Osteoblast (primary cell): ENCODE measurements around the gene NEURL1B. TPM values are rescaled to one million over a fixed set of nuclear protein-coding genes. Genes with fewer than 3 reads are reported as not detected.

Source experiments
- DNase-seq: peaks from one replicate; pipeline ENCODE4 v3.0.0; 2011; ENCODE audit warnings: low spot score, mixed read lengths; ENCODE audit not compliant: insufficient read length; ENCODE audit errors: missing footprints
- H2AFZ ChIP-seq: 2 replicates; pipeline ENCODE4 v1.6.0; 2011; ENCODE audit warnings: mild to moderate bottlenecking, low read length
- H3K27ac ChIP-seq: 2 replicates; pipeline ENCODE4 v1.5.1; 2011; ENCODE audit warnings: mild to moderate bottlenecking, low read depth, low read length, moderate library complexity
- H3K27me3 ChIP-seq: 2 replicates; pipeline ENCODE4 v1.6.0; 2012; ENCODE audit warnings: mild to moderate bottlenecking, control low read depth, inconsistent platforms, low read length, moderate library complexity; ENCODE audit not compliant: insufficient read depth
- H3K36me3 ChIP-seq: 2 replicates; pipeline ENCODE4 v1.5.1; 2011; ENCODE audit warnings: mild to moderate bottlenecking, low read length, control low read depth, moderate library complexity; ENCODE audit not compliant: insufficient read depth
- H3K4me1 ChIP-seq: 2 replicates; pipeline ENCODE4 v1.5.1; 2011; ENCODE audit warnings: mild to moderate bottlenecking, low read length, control low read depth, moderate library complexity; ENCODE audit not compliant: insufficient read depth
- H3K4me2 ChIP-seq: 2 replicates; pipeline ENCODE4 v1.6.0; 2011; ENCODE audit warnings: mild to moderate bottlenecking, low read length; ENCODE audit not compliant: insufficient read depth
- H3K4me3 ChIP-seq: fragments of 200-600 bp; sonication (generic); 3 replicates; pipeline ENCODE4 v1.5.1; 2012; ENCODE audit warnings: mild to moderate bottlenecking, low read length, inconsistent platforms; ENCODE audit not compliant: insufficient read depth
- H3K79me2 ChIP-seq: 2 replicates; pipeline ENCODE4 v1.6.0; 2012; ENCODE audit warnings: mild to moderate bottlenecking, low read length, control low read depth, inconsistent platforms; ENCODE audit not compliant: insufficient read depth
- H3K9me3 ChIP-seq: 2 replicates; pipeline ENCODE4 v1.5.1; 2011; ENCODE audit warnings: low read depth, low read length, control low read depth
- H4K20me1 ChIP-seq: 2 replicates; pipeline ENCODE4 v1.6.0; 2012; ENCODE audit warnings: mild to moderate bottlenecking, low read length, control low read depth; ENCODE audit not compliant: insufficient read depth
- total RNA-seq: library from RNA; depleted of rRNA; stranded (reverse); fragments of >200 nt; gene quantifications from 2 replicates; pipeline ENCODE4 v1.2.3, GENCODE V29; 2012
- TF ChIP-seq, protein P1 (sequence below): IDR thresholded peaks from 2 replicates; pipeline ENCODE4 v1.5.1; 2011; ENCODE audit warnings: mild to moderate bottlenecking, low read depth, low read length, moderate library complexity; ENCODE audit errors: extremely low read depth

The NEURL1B gene
- total RNA-seq, 1 donor, result 0.36 TPM

DNA sequence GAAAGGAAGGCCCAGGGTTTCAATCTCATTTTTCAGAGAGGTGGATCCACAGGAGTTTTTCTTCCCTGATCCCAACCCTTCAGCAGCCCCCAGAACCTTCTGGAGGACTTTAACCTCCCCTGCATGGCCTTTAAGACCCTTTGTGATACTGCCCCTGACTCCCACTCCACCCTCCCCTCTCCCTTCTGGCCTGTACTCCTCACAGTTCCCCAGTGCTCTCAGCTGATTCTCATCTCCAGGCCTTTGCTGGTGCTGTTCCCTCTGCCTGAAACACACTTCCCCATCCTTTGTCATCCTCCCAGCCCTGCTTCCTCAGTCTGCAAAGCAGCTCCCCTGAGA lies 18.5 kb downstream of the NEURL1B start:
- TF ChIP-seq, protein P1, sequence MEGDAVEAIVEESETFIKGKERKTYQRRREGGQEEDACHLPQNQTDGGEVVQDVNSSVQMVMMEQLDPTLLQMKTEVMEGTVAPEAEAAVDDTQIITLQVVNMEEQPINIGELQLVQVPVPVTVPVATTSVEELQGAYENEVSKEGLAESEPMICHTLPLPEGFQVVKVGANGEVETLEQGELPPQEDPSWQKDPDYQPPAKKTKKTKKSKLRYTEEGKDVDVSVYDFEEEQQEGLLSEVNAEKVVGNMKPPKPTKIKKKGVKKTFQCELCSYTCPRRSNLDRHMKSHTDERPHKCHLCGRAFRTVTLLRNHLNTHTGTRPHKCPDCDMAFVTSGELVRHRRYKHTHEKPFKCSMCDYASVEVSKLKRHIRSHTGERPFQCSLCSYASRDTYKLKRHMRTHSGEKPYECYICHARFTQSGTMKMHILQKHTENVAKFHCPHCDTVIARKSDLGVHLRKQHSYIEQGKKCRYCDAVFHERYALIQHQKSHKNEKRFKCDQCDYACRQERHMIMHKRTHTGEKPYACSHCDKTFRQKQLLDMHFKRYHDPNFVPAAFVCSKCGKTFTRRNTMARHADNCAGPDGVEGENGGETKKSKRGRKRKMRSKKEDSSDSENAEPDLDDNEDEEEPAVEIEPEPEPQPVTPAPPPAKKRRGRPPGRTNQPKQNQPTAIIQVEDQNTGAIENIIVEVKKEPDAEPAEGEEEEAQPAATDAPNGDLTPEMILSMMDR, result no peak
- Histone ChIP-seq H3K4me2 (peak overlapping the region; percentile 36), H3K36me3 (no peaks in the 10 kb centered on the region), H3K4me3 (no peak overlapping the region), H4K20me1 (no peaks in the 10 kb centered on the region), H3K27ac (peak overlapping the region; percentile 76), H3K27me3 (no peaks in the 10 kb centered on the region), H3K4me1 (peaks cover 13% of the 10 kb centered on the region), H2AFZ (peak overlapping the region; percentile 93), H3K9me3 (peaks cover 6% of the 10 kb centered on the region), H3K79me2 (no peaks in the 10 kb centered on the region)
- no peak for DNase-seq

DNA sequence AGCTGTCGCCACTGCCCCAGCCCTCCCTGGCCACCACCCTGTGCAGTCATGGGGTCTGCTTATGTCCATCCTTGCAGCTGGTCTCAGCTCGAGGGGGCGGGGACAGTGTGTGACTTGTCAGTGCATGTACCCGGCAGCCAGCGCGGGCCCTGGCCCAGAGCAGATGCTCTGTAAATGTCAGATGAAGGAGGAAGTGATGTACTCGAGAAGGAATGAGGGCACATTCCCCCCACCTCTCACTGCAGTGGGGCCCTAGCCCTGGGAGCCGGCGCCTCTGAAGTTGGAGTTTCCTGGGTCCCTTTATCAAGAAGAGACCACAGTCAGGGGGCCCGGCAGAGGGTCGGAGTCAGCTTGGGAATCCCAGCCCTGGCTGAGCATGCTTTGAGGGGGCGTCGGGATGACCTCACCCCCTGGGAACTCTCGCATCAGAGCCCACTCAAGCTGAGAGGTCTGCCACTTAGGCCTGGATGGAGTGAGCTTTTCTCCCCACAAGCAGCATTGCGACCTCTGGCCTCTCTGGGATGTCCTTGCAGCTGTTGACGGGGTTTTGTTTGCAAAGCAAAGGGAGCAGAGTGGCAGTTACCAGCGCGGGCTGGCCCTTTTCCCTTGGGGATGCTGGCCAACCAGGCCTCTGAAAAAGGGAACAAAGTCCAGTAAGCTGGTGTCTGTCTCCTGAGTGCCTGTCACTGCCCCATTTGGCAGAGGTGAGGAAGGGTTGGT lies 19.0 kb downstream of the NEURL1B start:
- peaks cover 4% of the 10 kb centered on the region for H3K9me3 ChIP-seq
- peak overlapping the region; percentile 22 for H3K4me3 ChIP-seq
- H3K4me1 ChIP-seq, result peaks cover 13% of the 10 kb centered on the region
- peak overlapping the region; percentile 37 for H3K4me2 ChIP-seq
- peak overlapping the region; percentile 93 for H2AFZ ChIP-seq
- no peaks in the 10 kb centered on the region for H3K79me2 ChIP-seq
- no peaks in the 10 kb centered on the region for H3K36me3 ChIP-seq
- H3K27me3 ChIP-seq, result no peaks in the 10 kb centered on the region
- H4K20me1 ChIP-seq, result no peaks in the 10 kb centered on the region
- H3K27ac ChIP-seq, result peak overlapping the region; percentile 76
- peak; percentile 97 for DNase-seq
- TF ChIP-seq, protein P1, result no peak

DNA sequence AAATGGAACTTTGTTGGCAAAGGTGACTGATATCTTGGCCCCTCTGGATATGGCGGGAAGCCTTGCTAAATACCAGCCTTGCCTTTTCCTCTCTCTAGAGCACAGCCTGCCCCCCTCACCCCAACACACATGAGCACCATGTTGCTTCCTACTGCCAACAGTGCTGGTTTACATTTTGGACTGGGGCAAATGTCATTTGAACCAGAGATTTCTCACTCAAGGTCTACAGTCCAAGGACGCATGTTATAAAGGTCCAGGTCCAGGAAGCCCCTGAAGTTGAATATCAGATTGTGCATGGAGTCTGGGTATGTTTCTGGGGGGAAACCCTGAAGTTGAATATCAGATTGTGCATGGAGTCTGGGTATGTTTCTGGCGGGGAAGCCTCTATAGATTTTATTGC lies 19.9 kb downstream of the NEURL1B start:
- Histone ChIP-seq H3K4me3 (no peak overlapping the region), H4K20me1 (no peaks in the 10 kb centered on the region), H3K9me3 (no peaks in the 10 kb centered on the region), H3K27me3 (no peaks in the 10 kb centered on the region), H3K27ac (peak overlapping the region; percentile 76), H3K36me3 (no peaks in the 10 kb centered on the region), H2AFZ (no peak overlapping the region), H3K4me1 (peaks cover 13% of the 10 kb centered on the region), H3K79me2 (no peaks in the 10 kb centered on the region), H3K4me2 (no peak overlapping the region)
- DNase-seq, result no peak
- TF ChIP-seq, protein P1, result no peak

DNA sequence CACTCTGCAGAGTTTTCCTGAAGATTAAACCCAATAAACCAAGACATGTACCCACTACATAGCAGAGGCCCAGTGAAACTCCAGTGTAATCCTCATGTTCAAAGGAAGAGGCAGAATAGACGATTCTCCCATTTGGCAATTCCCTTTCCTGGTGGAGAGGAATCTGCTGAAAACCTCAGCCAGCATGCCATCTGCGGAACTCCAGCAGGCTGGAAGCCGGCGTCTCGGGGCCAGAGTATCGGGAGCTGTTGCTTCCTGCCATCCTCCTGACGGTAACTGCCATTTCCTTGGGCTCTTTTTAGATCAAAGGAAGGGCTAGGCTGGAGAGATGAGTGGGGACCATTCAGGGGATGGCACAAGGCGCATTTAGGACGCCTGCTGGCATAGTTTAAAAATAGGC lies 20.5 kb downstream of the NEURL1B start:
- Histone ChIP-seq H3K4me2 (no peak overlapping the region), H3K79me2 (no peaks in the 10 kb centered on the region), H3K4me1 (peaks cover 13% of the 10 kb centered on the region), H3K4me3 (no peak overlapping the region), H3K9me3 (no peaks in the 10 kb centered on the region), H2AFZ (no peak overlapping the region), H3K27me3 (no peaks in the 10 kb centered on the region), H3K27ac (no peak overlapping the region), H4K20me1 (no peaks in the 10 kb centered on the region), H3K36me3 (no peaks in the 10 kb centered on the region)
- TF ChIP-seq, protein P1, result no peak
- peak; percentile 26 for DNase-seq
